Activated B cell treated with CpG ODN at 0.5 μM for 24 hours (primary cell): ENCODE data around the gene ZC3H12C. TPM values are rescaled to one million over a fixed set of nuclear protein-coding genes. Genes with fewer than 3 reads are reported as not detected.

Experiments used
- ATAC-seq: fragments of 200-7000 bp; cut with Tn5 transposase; one replicate; pipeline ENCODE4 v1.10.0; 2021; ENCODE audit warnings: low read depth, mild to moderate bottlenecking, moderate library complexity
- CTCF ChIA-PET: fragments of 350-600 bp; sonication (Branson Sonifier 250); formaldehyde crosslinking; loops from one replicate; lab custom pipeline; 2021; ENCODE audit warnings: antibody characterized with exemption; lab: Charles Lee
- POLR2A ChIA-PET: fragments of 350-600 bp; sonication (Branson Sonifier 250); formaldehyde crosslinking; loops from one replicate; lab custom pipeline; 2021; ENCODE audit warnings: antibody characterized with exemption; lab: Charles Lee
- DNase-seq: peaks from one replicate; pipeline ENCODE4 v3.0.0; 2022
- H3K27ac Mint-ChIP-seq: one replicate; pipeline ENCODE4 v1.8.0; 2020; ENCODE audit warnings: mixed read lengths
- H3K27me3 Mint-ChIP-seq: one replicate; pipeline ENCODE4 v1.8.0; 2021; ENCODE audit warnings: mixed read lengths
- H3K36me3 Mint-ChIP-seq: one replicate; pipeline ENCODE4 v1.8.0; 2021; ENCODE audit warnings: low read depth, mixed read lengths
- H3K4me1 Mint-ChIP-seq: one replicate; pipeline ENCODE4 v1.8.0; 2021; ENCODE audit warnings: mixed read lengths
- H3K4me3 Mint-ChIP-seq: one replicate; pipeline ENCODE4 v1.8.0; 2020; ENCODE audit warnings: mild to moderate bottlenecking, mixed read lengths
- H3K9me3 Mint-ChIP-seq: one replicate; pipeline ENCODE4 v1.8.0; 2020; ENCODE audit warnings: mixed read lengths
- CTCF ChIP-seq: fragments of 200-600 bp; IDR thresholded peaks from one replicate; pipeline ENCODE4 v1.8.0; 2022; ENCODE audit warnings: antibody characterized with exemption, mild to moderate bottlenecking
- intact Hi-C: fragments of 100-400 bp; cut with micrococcal nuclease; formaldehyde crosslinking; loops from one replicate; pipeline ENCODE4 v1.15.1; 2024
- total RNA-seq: library from RNA; stranded (reverse); gene quantifications from 2 replicates; pipeline ENCODE4 v1.2.3, GENCODE V29; 2022

The ZC3H12C gene
- total RNA-seq, 1 donor from 2014 or later = 0.95 TPM

DNA sequence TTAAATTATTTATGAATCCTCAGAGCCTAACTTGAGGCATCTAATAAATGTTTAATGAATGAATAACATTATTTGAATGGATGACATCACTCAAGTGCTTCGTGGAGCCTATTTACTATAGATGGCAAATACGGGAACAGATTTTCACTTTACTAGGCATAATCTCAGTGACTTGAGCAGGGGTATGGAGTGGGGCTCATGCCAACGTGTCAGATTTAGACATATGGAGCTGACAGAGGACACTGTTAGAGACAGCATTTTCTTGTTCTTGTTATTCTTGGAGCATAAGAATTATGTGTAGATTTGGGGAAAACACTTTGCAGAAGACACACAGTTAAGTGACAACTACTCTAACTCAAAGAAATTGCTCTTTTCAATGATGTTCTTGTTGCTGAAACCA is 124.7 kb downstream of the ZC3H12C start:
- no peak for TF ChIP-seq CTCF
- POLR2A ChIA-PET = no interaction called here
- CTCF ChIA-PET = no interaction called here
- H3K4me1 Mint-ChIP-seq = no peaks in the 10 kb centered on the region
- no peak overlapping the region for H3K27ac Mint-ChIP-seq
- intact Hi-C loops = no loop called here
- no peaks in the 10 kb centered on the region for H3K36me3 Mint-ChIP-seq
- H3K4me3 Mint-ChIP-seq = no peak overlapping the region
- H3K9me3 Mint-ChIP-seq = no peaks in the 10 kb centered on the region
- no peak for ATAC-seq
- no peak for DNase-seq
- H3K27me3 Mint-ChIP-seq = no peaks in the 10 kb centered on the region

DNA sequence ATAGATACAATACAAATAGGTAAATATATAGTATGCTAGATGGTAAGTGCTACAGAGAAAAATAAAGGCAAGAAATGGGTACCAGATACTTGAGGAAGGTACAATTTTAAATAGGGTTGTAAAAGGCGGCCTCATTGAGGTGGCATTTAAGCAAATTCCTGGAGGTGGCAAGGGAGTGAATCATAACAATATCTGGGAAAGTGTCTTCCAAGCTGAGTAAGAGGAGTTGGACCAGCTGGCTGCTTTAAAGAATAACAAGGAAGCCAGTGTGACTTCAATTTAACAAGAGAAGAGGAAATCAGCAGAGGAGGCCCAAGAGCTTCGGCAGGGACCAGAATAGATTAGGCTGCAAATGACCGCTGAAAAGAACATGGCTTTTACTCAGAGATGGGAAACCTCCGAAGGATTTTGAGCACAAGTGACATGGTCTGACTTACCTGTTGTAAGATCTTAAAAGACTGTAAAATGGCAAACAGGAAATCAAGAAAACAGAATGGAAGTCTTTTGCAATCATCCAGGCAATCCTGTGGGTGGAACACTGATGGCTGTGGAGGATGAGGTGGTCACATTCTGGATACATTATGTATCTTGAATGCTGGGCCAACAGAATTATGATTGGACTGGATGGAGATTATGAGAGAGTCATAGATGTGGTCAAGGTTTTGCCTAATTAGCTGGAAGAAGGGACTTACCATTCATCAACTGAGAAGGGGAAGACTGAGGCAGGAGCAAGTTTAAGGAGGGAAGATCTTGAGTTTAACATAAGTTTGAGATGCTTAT is 126.0 kb downstream of the ZC3H12C start:
- Mint-ChIP-seq H3K9me3 (no peaks in the 10 kb centered on the region), H3K36me3 (no peaks in the 10 kb centered on the region), H3K27me3 (no peaks in the 10 kb centered on the region), H3K4me3 (no peak overlapping the region), H3K27ac (no peak overlapping the region), H3K4me1 (no peaks in the 10 kb centered on the region)
- ATAC-seq = no peak
- ChIA-PET POLR2A (no interaction called here), CTCF (no interaction called here)
- no peak for DNase-seq
- no peak for TF ChIP-seq CTCF
- intact Hi-C loops = no loop called here

Other genes with a start within 250 kb of the ZC3H12C start
- gene RDX, start 203.2 kb downstream of the ZC3H12C start, total RNA-seq = 27.4 and 27.9 TPM in 2 replicates